T-helper 2 cell treated with Interferon-gamma antibody and Interleukin-4, amounts not matched to agents 100 ng/mL and 5 ng/mL, for 36 hours (primary cell): ENCODE data around the gene ARHGAP30. TPM values are rescaled to one million over a fixed set of nuclear protein-coding genes. Genes with fewer than 3 reads are reported as not detected.
"Not testable (repeated sequence)": the region's sequence is repeated elsewhere in the genome, so short reads cannot be mapped to it uniquely, and the experiment has no call there.

Source experiments
- intact Hi-C: fragments of 100-400 bp; cut with micrococcal nuclease; formaldehyde crosslinking; loops from one replicate; pipeline ENCODE4 v1.15.1; 2023
- total RNA-seq: library from RNA; stranded (reverse); gene quantifications from 2 replicates; pipeline ENCODE4 v1.2.3, GENCODE V29; 2022

ARHGAP30 gene
- total RNA-seq, 1 donor from 2014 or later = 271 TPM

GRCh38 chr1:161073474-161074121 lies 3.9 kb upstream of the ARHGAP30 start:
- intact Hi-C loops = no loop called here

- intact Hi-C loops = loop anchor here (1.0 kb wide), 1 partner anchor 66 kb away; no protein-coding TSS in a partner anchor
Observed at GRCh38 chr1:161072751-161073449, 3.2 kb upstream of the ARHGAP30 start.

- intact Hi-C loops = loop anchor here (1.0 to 2.0 kb wide), 2 partner anchors 61 to 67 kb away; partner anchors contain the start of gene DEDD
Observed at GRCh38 chr1:161071886-161072371, 2.2 kb upstream of the ARHGAP30 start.

GRCh38 chr1:161070761-161071160 lies 1.1 kb upstream of the ARHGAP30 start:
- intact Hi-C loops = loop anchor here (2.0 kb wide), 1 partner anchor 62 kb away; the partner anchor contains the start of gene DEDD

GRCh38 chr1:161069241-161069640 lies 450 bp downstream of the ARHGAP30 start:
- intact Hi-C loops = no loop called here

- intact Hi-C loops = loop anchor here (1.0 kb wide), 4 partner anchors 23 to 85 kb away; partner anchors contain the start of genes KLHDC9, NIT1, PFDN2 and UFC1
Observed at GRCh38 chr1:161068306-161069234, 1.1 kb downstream of the ARHGAP30 start.

- intact Hi-C loops = no loop called here
Observed at GRCh38 chr1:161066694-161067093, 3.0 kb downstream of the ARHGAP30 start.

- intact Hi-C loops = not testable (repeated sequence)
Observed at GRCh38 chr1:161065681-161066080, 4.0 kb downstream of the ARHGAP30 start.

GRCh38 chr1:161063936-161064335 lies 5.8 kb downstream of the ARHGAP30 start:
- intact Hi-C loops = not testable (repeated sequence)

- intact Hi-C loops = no loop called here
Observed at GRCh38 chr1:161061419-161061818, 8.3 kb downstream of the ARHGAP30 start.

GRCh38 chr1:161059293-161059692 lies 10.4 kb downstream of the ARHGAP30 start:
- intact Hi-C loops = no loop called here

GRCh38 chr1:161054805-161055204 lies 14.9 kb downstream of the ARHGAP30 start:
- intact Hi-C loops = no loop called here

GRCh38 chr1:161054232-161054631 lies 15.5 kb downstream of the ARHGAP30 start:
- intact Hi-C loops = no loop called here

GRCh38 chr1:161052899-161053298 lies 16.8 kb downstream of the ARHGAP30 start:
- intact Hi-C loops = no loop called here

GRCh38 chr1:161051219-161051618 lies 18.5 kb downstream of the ARHGAP30 start:
- intact Hi-C loops = no loop called here

- intact Hi-C loops = loop anchor here (10.0 kb wide), 2 partner anchors 54 to 346 kb away; no protein-coding TSS in a partner anchor
Observed at GRCh38 chr1:161048949-161049722, 20.6 kb downstream of the ARHGAP30 start.

GRCh38 chr1:161047436-161048420 lies 22.0 kb downstream of the ARHGAP30 start:
- intact Hi-C loops = loop anchor here (10.0 kb wide), 2 partner anchors 53 to 347 kb away; no protein-coding TSS in a partner anchor

- intact Hi-C loops = loop anchor here (1.0 to 10.0 kb wide), 4 partner anchors 52 to 348 kb away; partner anchors contain the start of gene UFC1
Observed at GRCh38 chr1:161046605-161047228, 23.0 kb downstream of the ARHGAP30 start.
